Sigmoid colon (tissue), 4 donors: Measurements from ENCODE around the gene RASGRP2.

Experiments used
- CTCF ChIP-seq, 4 experiments: fragments of 450-650 bp in 3 of 4; fragments of 200-600 bp in 1 of 4; IDR thresholded peaks; one replicate each; pipeline ENCODE4 v1.5.1; 2016 to 2019; ENCODE audit warnings: antibody characterized with exemption in 4 of 4, mild to moderate bottlenecking in 3 of 4, moderate library complexity in 2 of 4
- POLR2AphosphoS5 ChIP-seq, 4 donors: sonication (generic); formaldehyde crosslinking; IDR thresholded peaks; one replicate each; pipeline ENCODE4 v1.6.1; 2017; ENCODE audit warnings: antibody characterized with exemption in 4 of 4

DNA sequence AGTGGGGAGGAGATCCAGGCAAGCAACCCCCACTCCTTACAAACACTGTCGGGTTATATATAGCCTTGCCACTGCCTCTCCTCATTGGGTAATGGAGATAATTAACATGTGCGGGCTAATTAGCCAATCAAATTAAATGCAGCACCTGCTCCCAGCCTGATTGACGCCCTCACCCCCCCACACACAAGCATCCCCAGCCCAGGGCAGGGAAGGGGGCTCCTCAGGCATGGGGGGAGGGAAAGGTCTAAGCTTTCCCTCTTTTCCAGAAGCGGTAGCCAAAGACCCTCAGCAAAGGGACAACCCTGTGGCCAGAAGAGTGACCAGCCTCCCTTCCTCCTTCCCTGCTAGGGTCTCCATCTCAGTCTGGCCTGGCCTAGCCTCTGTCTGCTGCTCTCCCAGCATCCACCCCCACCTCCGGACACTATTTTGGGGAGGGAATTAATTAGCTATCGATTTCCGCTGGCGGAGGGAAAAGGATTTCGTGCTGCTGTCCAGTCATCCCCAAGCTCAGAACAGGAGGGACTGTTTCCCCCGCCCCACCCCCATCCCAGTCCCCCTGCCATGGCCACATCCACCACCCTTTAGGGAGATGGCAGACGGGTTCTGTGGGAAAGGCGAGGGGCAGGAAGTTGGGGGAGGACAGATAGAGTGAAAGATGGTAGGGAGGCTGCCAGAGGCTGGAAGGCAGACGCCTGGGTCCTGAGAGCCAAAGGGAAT lies 28.0 kb downstream of the RASGRP2 start:
- TF ChIP-seq CTCF (IDR thresholded peaks at IDR 0.05) (no peak), POLR2AphosphoS5 (IDR thresholded peaks at IDR 0.05) (no peak)
